Measurements from ENCODE around the gene TREH.
"Not testable (repeated sequence)": the region's sequence is repeated elsewhere in the genome, so short reads cannot be mapped to it uniquely, and the experiment has no call there.

Gene TREH

DNA sequence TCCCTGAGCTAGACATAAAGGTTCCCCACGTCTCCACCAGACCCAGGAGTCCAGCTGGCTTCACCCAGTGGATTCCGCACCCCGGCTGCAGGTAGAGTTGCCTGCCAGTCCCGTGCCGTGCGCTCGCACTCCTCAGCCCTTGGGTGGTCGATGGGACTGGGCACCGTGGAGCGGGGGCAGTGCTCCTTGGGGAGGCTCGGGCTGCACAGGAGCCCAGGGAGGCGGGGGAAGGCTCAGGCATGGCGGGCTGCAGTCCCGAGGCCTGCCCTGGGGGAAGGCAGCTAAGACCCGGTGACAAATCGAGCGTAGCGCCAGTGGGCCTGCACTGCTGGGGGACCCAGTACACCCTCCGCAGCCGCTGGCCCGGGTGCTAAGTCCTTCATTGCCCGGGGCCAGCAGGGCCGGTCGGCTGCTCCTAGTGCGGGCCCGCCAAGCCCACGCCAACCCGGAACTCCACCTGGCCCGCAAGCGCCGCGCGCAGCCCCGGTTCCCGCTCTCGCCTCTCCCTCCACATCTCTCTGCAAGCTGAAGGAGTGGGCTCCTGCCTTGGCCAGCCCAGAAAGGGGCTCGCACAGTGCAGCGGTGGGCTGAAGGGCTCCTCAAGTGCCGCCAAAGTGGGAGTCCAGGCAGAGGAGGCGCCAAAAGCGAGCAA lies 9.5 kb upstream of the TREH start:
- DNase-seq (ENCODE audit: extremely low spot score): no peak
- ChIA-PET CTCF (interaction anchor here (0.6 to 2.1 kb wide), 11 partner anchors 8 to 206 kb away, joined by 3 to 11 read pairs (median 4); partner anchors contain the start of genes CXCR5 and TREH), POLR2A (interaction anchor here (0.7 to 1.4 kb wide), 4 partner anchors 54 to 102 kb away, joined by 3 to 5 read pairs (median 4); partner anchors contain the start of gene DDX6)
- TF ChIP-seq L3MBTL2 (conservative IDR thresholded peaks at IDR 0.05) (no peak), FOXA1 (IDR thresholded peaks at IDR 0.05) (no peak), ELF4 (IDR thresholded peaks at IDR 0.05) (no peak), SUZ12 (IDR thresholded peaks at IDR 0.05) (no peak), CTBP1 (IDR thresholded peaks at IDR 0.05; ENCODE audit: borderline replicate concordance) (no peak), FOXK2 (IDR thresholded peaks at IDR 0.05) (no peak), SP1 (IDR thresholded peaks at IDR 0.05) (no peak), ARNT (IDR thresholded peaks at IDR 0.05) (no peak), NFRKB (IDR thresholded peaks at IDR 0.05) (no peak), ZNF384 (IDR thresholded peaks at IDR 0.05) (no peak), LEF1 (IDR thresholded peaks at IDR 0.05; ENCODE audit: borderline replicate concordance) (no peak), FOXM1 (IDR thresholded peaks at IDR 0.05; ENCODE audit: borderline replicate concordance) (no peak)
- TF ChIP-seq, protein P1, sequence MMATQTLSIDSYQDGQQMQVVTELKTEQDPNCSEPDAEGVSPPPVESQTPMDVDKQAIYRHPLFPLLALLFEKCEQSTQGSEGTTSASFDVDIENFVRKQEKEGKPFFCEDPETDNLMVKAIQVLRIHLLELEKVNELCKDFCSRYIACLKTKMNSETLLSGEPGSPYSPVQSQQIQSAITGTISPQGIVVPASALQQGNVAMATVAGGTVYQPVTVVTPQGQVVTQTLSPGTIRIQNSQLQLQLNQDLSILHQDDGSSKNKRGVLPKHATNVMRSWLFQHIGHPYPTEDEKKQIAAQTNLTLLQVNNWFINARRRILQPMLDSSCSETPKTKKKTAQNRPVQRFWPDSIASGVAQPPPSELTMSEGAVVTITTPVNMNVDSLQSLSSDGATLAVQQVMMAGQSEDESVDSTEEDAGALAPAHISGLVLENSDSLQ (IDR thresholded peaks at IDR 0.05): no peak

DNA sequence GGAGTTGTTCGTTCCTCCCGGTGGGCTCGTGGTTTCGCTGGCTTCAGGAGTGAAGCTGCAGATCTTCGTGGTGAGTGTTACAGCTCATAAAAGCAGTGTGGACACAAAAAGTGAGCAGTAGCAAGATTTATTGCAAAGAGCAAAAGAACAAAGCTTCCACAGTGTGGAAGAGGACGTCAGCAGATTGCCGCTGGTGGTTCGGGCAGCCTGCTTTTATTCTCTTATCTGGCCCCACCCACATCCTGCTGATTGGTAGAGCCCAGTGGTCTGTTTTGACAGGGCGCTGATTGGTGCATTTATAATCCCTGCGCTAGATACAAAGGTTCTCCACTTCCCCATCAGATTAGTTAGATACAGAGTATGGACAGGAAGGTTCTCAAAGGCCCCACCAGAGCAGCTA lies 8.9 kb upstream of the TREH start:
- CTCF ChIA-PET: interaction anchor here (1.5 to 2.1 kb wide), 2 partner anchors 9 to 207 kb away, joined by 4 to 8 read pairs; partner anchors contain the start of gene TREH
- not testable (repeated sequence) for DNase-seq (ENCODE audit: extremely low spot score)
- POLR2A ChIA-PET: interaction anchor here (1.0 kb wide), 1 partner anchor 102 kb away, joined by 3 read pairs; the partner anchor contains the start of gene DDX6

DNA sequence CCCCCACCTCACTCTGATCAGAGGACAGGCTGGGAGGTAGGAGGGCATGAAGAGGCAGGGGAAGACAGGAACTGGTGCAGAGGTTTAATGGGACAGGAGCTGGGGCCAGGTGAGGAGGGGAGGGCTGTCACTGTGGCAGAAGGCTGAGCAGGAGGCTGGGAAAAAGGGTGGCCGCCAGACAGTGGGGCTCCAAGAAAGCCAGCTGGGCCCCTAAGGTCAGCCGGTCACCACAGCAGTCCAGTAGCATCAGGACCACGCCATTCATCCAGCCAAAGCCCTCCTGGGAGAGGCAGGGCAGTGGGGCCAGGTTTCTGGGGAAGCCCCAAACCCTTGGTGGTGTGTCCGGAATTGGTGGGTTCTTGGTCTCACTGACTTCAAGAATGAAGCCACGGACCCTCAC lies 8.5 kb upstream of the TREH start:
- ChIA-PET CTCF (interaction anchor here (1.2 kb wide), 1 partner anchor 10 kb away, joined by 6 read pairs; no protein-coding TSS in a partner anchor), POLR2A (interaction anchor here (1.0 kb wide), 1 partner anchor 103 kb away, joined by 3 read pairs; the partner anchor contains the start of gene DDX6)
- TF ChIP-seq SUZ12 (IDR thresholded peaks at IDR 0.05): no peak
- TF ChIP-seq LEF1 (IDR thresholded peaks at IDR 0.05; ENCODE audit: borderline replicate concordance): no peak
- TF ChIP-seq TARDBP (IDR thresholded peaks at IDR 0.05): no peak
- TF ChIP-seq BHLHE40 (IDR thresholded peaks at IDR 0.05; ENCODE audit: borderline replicate concordance): no peak
- TF ChIP-seq ARNT (IDR thresholded peaks at IDR 0.05): no peak
- no peak for TF ChIP-seq L3MBTL2 (conservative IDR thresholded peaks at IDR 0.05)
- no peak for TF ChIP-seq FOXM1 (IDR thresholded peaks at IDR 0.05; ENCODE audit: borderline replicate concordance)
- TF ChIP-seq ZNF384 (IDR thresholded peaks at IDR 0.05): no peak
- DNase-seq (ENCODE audit: extremely low spot score): no peak

DNA sequence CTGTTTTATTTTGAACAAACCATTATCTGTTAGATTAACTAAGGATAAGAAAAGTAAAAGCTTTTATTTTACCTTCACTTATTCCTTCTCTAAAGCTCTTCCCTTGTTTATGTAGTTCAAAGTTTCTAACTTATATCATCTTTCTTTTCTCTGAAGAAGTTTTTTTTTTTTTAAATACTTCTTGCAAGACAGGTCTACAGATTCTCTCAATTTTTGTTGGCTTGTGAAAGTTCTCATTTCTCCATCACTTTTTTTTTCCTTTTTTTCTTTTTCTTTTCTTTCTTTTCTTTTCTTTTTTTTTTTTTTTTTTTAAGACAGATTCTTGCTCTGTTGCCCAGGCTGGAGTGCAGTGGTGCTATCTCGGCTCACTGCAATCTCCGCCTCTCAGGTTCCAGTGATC lies 4.7 kb upstream of the TREH start:
- CTCF ChIA-PET: interaction anchor here (0.6 to 0.7 kb wide), 2 partner anchors 93 to 211 kb away, joined by 3 to 4 read pairs; no protein-coding TSS in a partner anchor
- POLR2A ChIA-PET: no interaction called here
- TF ChIP-seq CTBP1 (IDR thresholded peaks at IDR 0.05; ENCODE audit: borderline replicate concordance): no peak
- DNase-seq (ENCODE audit: extremely low spot score): no peak

DNA sequence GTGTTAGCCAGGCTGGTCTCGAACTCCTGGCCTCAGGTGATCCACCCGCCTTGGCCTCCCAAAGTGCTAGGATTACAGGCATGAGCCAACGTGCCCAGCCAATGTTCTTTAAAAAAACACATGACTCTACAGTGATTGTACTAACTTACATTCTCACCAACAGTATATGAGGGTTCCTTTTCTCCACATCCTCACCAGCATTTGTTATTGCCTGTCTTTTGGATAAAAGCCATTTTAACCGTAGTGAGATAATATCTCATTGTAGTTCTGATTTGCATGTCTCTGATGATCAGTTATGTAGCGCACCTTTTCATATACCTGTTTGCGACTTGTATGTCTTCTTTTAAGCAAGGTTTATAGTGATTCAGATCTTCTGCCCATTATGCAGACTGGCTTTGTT lies 3.5 kb upstream of the TREH start:
- CTCF ChIA-PET; POLR2A ChIA-PET; DNase-seq (ENCODE audit: extremely low spot score): not testable (repeated sequence)

DNA sequence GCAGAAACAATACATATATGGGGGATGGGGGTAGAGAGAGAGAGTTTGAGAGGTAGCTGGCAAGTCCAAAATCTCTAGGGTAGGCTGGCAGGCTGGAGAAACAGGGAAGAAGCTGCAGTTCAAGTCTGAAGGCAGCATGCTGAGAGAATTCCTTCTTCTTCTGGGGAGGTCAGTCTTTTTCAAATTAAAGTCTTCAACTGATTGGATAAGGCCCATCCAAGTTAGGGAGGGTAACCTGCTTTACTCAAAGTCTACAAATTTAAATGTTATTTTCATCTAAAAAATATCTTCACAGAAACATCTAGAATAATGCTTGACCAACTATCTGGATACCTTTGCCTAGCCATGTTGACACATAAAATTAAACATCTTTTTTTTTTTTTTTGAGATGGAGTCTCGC lies 2.9 kb upstream of the TREH start:
- DNase-seq (ENCODE audit: extremely low spot score): no peak
- POLR2A ChIA-PET: no interaction called here
- CTCF ChIA-PET: no interaction called here
- TF ChIP-seq CTBP1 (IDR thresholded peaks at IDR 0.05; ENCODE audit: borderline replicate concordance): no peak
- no peak for TF ChIP-seq ELF4 (IDR thresholded peaks at IDR 0.05)
- TF ChIP-seq SUZ12 (IDR thresholded peaks at IDR 0.05): no peak
- TF ChIP-seq FOXM1 (IDR thresholded peaks at IDR 0.05; ENCODE audit: borderline replicate concordance): no peak
- TF ChIP-seq FOXA1 (IDR thresholded peaks at IDR 0.05): no peak
- TF ChIP-seq, protein P1 (IDR thresholded peaks at IDR 0.05): no peak

DNA sequence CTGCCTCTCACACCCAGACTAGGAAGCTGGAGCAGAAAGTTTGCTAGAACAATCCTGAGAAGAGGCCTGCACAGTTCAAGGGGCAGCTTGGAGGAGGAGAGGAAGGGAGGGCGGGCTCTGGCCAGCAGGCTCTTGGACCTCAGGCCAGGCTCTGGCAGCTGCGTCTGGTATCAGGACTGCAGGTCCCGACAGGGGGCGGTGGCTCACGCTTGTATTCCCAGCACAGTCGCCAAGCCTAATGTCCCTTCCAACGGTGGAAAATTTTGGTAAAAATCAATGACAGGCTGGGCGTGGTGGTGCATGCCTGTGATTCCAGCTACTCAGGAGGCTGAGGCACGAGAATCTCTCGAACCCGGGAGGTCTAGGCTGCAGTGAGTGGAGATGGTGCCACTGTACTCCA lies 542 bp downstream of the TREH start:
- DNase-seq (ENCODE audit: extremely low spot score); POLR2A ChIA-PET: not testable (repeated sequence)
- CTCF ChIA-PET: interaction anchor here (0.6 to 1.8 kb wide), 3 partner anchors 11 to 55 kb away, joined by 4 to 8 read pairs (median 4); no protein-coding TSS in a partner anchor

DNA sequence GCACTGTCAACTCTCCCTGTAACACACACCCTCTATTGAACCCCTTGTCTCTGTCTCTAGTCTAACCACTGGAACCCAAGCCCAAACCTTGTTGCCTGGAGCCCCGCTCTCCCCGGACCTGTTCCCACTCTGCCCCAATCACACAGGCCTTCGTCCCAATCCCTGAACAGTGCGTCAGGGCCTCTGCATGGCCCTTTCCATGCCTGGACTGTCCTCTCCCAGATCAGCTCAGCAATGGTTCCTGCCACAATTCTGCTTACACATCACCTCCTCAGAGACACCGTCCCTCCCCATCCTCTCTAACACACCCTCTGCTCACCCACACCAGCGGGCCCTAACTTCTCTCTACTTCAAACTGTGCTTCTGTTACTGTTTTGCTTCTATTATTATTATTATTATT lies 1.5 kb downstream of the TREH start:
- no peak for TF ChIP-seq LEF1 (IDR thresholded peaks at IDR 0.05; ENCODE audit: borderline replicate concordance)
- no peak for TF ChIP-seq FOXM1 (IDR thresholded peaks at IDR 0.05; ENCODE audit: borderline replicate concordance)
- TF ChIP-seq L3MBTL2 (conservative IDR thresholded peaks at IDR 0.05): no peak
- DNase-seq (ENCODE audit: extremely low spot score): no peak
- ChIA-PET CTCF (interaction anchor here (1.1 kb wide), 1 partner anchor 9 kb away, joined by 6 read pairs; no protein-coding TSS in a partner anchor), POLR2A (no interaction called here)

DNA sequence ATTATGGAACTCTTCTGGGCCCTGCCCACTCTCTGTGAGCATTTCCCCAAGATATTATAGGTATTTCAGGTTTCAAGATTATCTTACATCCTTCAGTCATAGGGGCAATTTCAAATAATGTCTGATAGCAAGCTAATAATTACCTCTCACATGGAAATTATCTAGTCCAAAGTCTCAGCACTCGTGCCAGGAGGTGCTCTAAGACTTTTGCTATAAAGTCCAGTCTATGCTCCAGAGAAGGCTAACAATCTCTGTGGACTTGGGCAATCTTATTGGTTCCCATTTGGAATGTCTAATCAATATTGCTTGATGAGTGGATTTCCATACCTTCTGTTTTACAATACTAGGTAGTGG lies 5.4 kb downstream of the TREH start:
- ChIA-PET POLR2A (no interaction called here), CTCF (no interaction called here)
- no peak for DNase-seq (ENCODE audit: extremely low spot score)
- TF ChIP-seq ZNF384 (IDR thresholded peaks at IDR 0.05) (no peak), ARNT (IDR thresholded peaks at IDR 0.05) (no peak), L3MBTL2 (conservative IDR thresholded peaks at IDR 0.05) (no peak), ELF4 (IDR thresholded peaks at IDR 0.05) (no peak), LEF1 (IDR thresholded peaks at IDR 0.05; ENCODE audit: borderline replicate concordance) (no peak), BHLHE40 (IDR thresholded peaks at IDR 0.05; ENCODE audit: borderline replicate concordance) (no peak), FOXM1 (IDR thresholded peaks at IDR 0.05; ENCODE audit: borderline replicate concordance) (no peak), FOXA1 (IDR thresholded peaks at IDR 0.05) (no peak)
- TF ChIP-seq, protein P1 (IDR thresholded peaks at IDR 0.05): no peak

Data from HEK293T (cell line).